Testis (tissue), 2 donors: ENCODE data around the gene ADAMTSL1.

Experiments used
- CTCF ChIP-seq, 3 experiments: fragments of 450-650 bp in 2 of 3; fragments of 200-600 bp in 1 of 3; sonication (generic) in 1 of 3; IDR thresholded peaks; one replicate each; pipeline ENCODE4 v1.5.1; 2016 to 2019; ENCODE audit warnings: antibody characterized with exemption in 3 of 3, mild to moderate bottlenecking in 2 of 3, moderate library complexity in 1 of 3
- POLR2A ChIP-seq: fragments of 450-650 bp; IDR thresholded peaks from one replicate; pipeline ENCODE4 v1.6.1; 2017; ENCODE audit warnings: antibody characterized with exemption, mild to moderate bottlenecking, moderate library complexity

GRCh38 chr9:18698992-18699391, 225.0 kb downstream of the ADAMTSL1 start:
- TF ChIP-seq CTCF (IDR thresholded peaks at IDR 0.05) (no peak), POLR2A (no peak)
